ENCODE data around the gene PGAP3. TPM values are rescaled to one million over a fixed set of nuclear protein-coding genes. Genes with fewer than 3 reads are reported as not detected.
A peak's percentile ranks its signal among the peaks of the same experiment; 100 is the strongest.

Gene PGAP3
- polyA plus RNA-seq, 3 donors: 8.3 to 19.3 (median 9.2) TPM

GRCh38 chr17:39677072-39677471 is 10.8 kb downstream of the PGAP3 start:
- peaks cover 0 to 2% (median 0%) of the 10 kb centered on the region in 7 donors for H3K9me3 Mint-ChIP-seq
- peaks cover 11 to 14% of the 10 kb centered on the region in 2 donors for H3K4me1 ChIP-seq (ENCODE audit: control insufficient read depth in 1 of 2, insufficient read depth in 2 of 2, low read length in 2 of 2)
- intact Hi-C loops (cut with micrococcal nuclease): no loop called here
- no peaks in the 10 kb centered on the region for H3K79me2 ChIP-seq (ENCODE audit: insufficient read depth, low read length)
- H3K4me2 ChIP-seq (replicated peaks; ENCODE audit: extremely low read depth, low read length, poor library complexity, severe bottlenecking): no peak overlapping the region
- 79% methylated on average over 6 of the region's 8 CpGs for WGBS (ENCODE audit: insufficient coverage)
- H2AFZ ChIP-seq (ENCODE audit: insufficient read depth, low read depth, low read length, poor library complexity, severe bottlenecking): no peak overlapping the region
- no peak for TF ChIP-seq CTCF (IDR thresholded peaks at IDR 0.05)
- H3K4me1 Mint-ChIP-seq: peaks cover 26% of the 10 kb centered on the region
- H4K20me1 ChIP-seq (ENCODE audit: insufficient read depth, low read length): no peaks in the 10 kb centered on the region
- H3K27ac ChIP-seq (ENCODE audit: low read depth in 1 of 2, low read length in 2 of 2): no peak overlapping the region
- H3K4me3 Mint-ChIP-seq: no peak overlapping the region
- no peaks in the 10 kb centered on the region for H3K9me3 ChIP-seq (replicated peaks in 1 of 2; ENCODE audit: control insufficient read depth in 1 of 2, insufficient read depth in 1 of 2, low read length in 2 of 2)
- H3K27ac Mint-ChIP-seq: no peak overlapping the region
- no peaks in the 10 kb centered on the region for H3K27me3 ChIP-seq (ENCODE audit: control insufficient read depth in 2 of 2, insufficient read depth in 2 of 2, low read length in 2 of 2)
- no peak overlapping the region for H3K9ac ChIP-seq (ENCODE audit: insufficient read depth, low read length, poor library complexity, severe bottlenecking)
- H3K36me3 ChIP-seq (replicated peaks in 1 of 2; ENCODE audit: control insufficient read depth in 1 of 2, insufficient read depth in 2 of 2, low read length in 2 of 2): peaks cover 0 to 3% of the 10 kb centered on the region in 2 donors
- peaks cover 1 to 13% (median 10%) of the 10 kb centered on the region in 3 donors for H3K27me3 Mint-ChIP-seq (ENCODE audit: low read depth in 3 of 3)
- no peak for DNase-seq
- H3K36me3 Mint-ChIP-seq: peaks cover 31 to 32% of the 10 kb centered on the region in 2 donors
- no peak overlapping the region for H3K4me3 ChIP-seq (replicated peaks in 1 of 3; ENCODE audit: low read depth in 2 of 3, low read length in 3 of 3)

GRCh38 chr17:39676198-39676819 is 11.5 kb downstream of the PGAP3 start:
- TF ChIP-seq CTCF (IDR thresholded peaks at IDR 0.05): no peak
- peaks cover 29 to 32% of the 10 kb centered on the region in 2 donors for H3K36me3 Mint-ChIP-seq
- no peak for DNase-seq
- peak overlapping the region in 1 of 7 donors; percentile 51 for H3K27ac Mint-ChIP-seq
- Histone ChIP-seq H2AFZ (ENCODE audit: insufficient read depth, low read depth, low read length, poor library complexity, severe bottlenecking) (no peak overlapping the region), H3K27me3 (ENCODE audit: control insufficient read depth in 2 of 2, insufficient read depth in 2 of 2, low read length in 2 of 2) (peaks cover 0 to 4% of the 10 kb centered on the region in 2 donors), H3K27ac (ENCODE audit: low read depth in 1 of 2, low read length in 2 of 2) (no peak overlapping the region), H3K9me3 (replicated peaks in 1 of 2; ENCODE audit: control insufficient read depth in 1 of 2, insufficient read depth in 1 of 2, low read length in 2 of 2) (no peaks in the 10 kb centered on the region), H3K4me1 (ENCODE audit: control insufficient read depth in 1 of 2, insufficient read depth in 2 of 2, low read length in 2 of 2) (peaks cover 11 to 14% of the 10 kb centered on the region in 2 donors), H3K4me3 (replicated peaks in 1 of 3; ENCODE audit: low read depth in 2 of 3, low read length in 3 of 3) (no peak overlapping the region), H3K4me2 (replicated peaks; ENCODE audit: extremely low read depth, low read length, poor library complexity, severe bottlenecking) (no peak overlapping the region), H3K79me2 (ENCODE audit: insufficient read depth, low read length) (no peaks in the 10 kb centered on the region), H3K36me3 (replicated peaks in 1 of 2; ENCODE audit: control insufficient read depth in 1 of 2, insufficient read depth in 2 of 2, low read length in 2 of 2) (peaks cover 0 to 3% of the 10 kb centered on the region in 2 donors), H4K20me1 (ENCODE audit: insufficient read depth, low read length) (no peaks in the 10 kb centered on the region), H3K9ac (ENCODE audit: insufficient read depth, low read length, poor library complexity, severe bottlenecking) (no peak overlapping the region)
- intact Hi-C loops (cut with micrococcal nuclease): no loop called here
- no peak overlapping the region for H3K4me3 Mint-ChIP-seq
- H3K27me3 Mint-ChIP-seq (ENCODE audit: low read depth in 3 of 3): peaks cover 7 to 18% (median 16%) of the 10 kb centered on the region in 3 donors
- peaks cover 0 to 2% (median 0%) of the 10 kb centered on the region in 7 donors for H3K9me3 Mint-ChIP-seq
- H3K4me1 Mint-ChIP-seq: peaks cover 30% of the 10 kb centered on the region
- WGBS (ENCODE audit: insufficient coverage): 22% methylated on average over 3 of the region's 7 CpGs

Measured in CD14-positive monocyte (primary cell).